Smooth muscle cell of the brain vasculature (primary cell): ENCODE data around the gene NTM.

ENCODE experiments used
- DNase-seq: peaks from one replicate; pipeline ENCODE4 v3.0.0-alpha.2; 2012; ENCODE audit warnings: low read depth, low spot score

The NTM gene

GRCh38 chr11:131859538-131860210 lies 489.3 kb downstream of the NTM start:
- DNase-seq: no peak

GRCh38 chr11:131864228-131864627 lies 493.8 kb downstream of the NTM start:
- no peak for DNase-seq

GRCh38 chr11:131865860-131866259 lies 495.4 kb downstream of the NTM start:
- DNase-seq: no peak

GRCh38 chr11:131866535-131867400 lies 496.4 kb downstream of the NTM start:
- DNase-seq: no peak

GRCh38 chr11:131867457-131868257 lies 497.2 kb downstream of the NTM start:
- peak; percentile 74 for DNase-seq

GRCh38 chr11:131868629-131869507 lies 498.5 kb downstream of the NTM start:
- no peak for DNase-seq

- DNase-seq: no peak
These were observed 499.9 kb downstream of the NTM start for GRCh38 chr11:131870305-131870704.

GRCh38 chr11:131871006-131871405 lies 500.6 kb downstream of the NTM start:
- no peak for DNase-seq

GRCh38 chr11:131874070-131874469 lies 503.7 kb downstream of the NTM start:
- no peak for DNase-seq

- DNase-seq: no peak
These were observed 505.2 kb downstream of the NTM start for GRCh38 chr11:131875611-131876010.

GRCh38 chr11:131877246-131877942 lies 507.0 kb downstream of the NTM start:
- no peak for DNase-seq

- DNase-seq: no peak
These were observed 509.9 kb downstream of the NTM start for GRCh38 chr11:131880316-131880715.

- no peak for DNase-seq
These were observed 510.6 kb downstream of the NTM start for GRCh38 chr11:131880976-131881375.

GRCh38 chr11:131883332-131883731 lies 512.9 kb downstream of the NTM start:
- no peak for DNase-seq

GRCh38 chr11:131884461-131885073 lies 514.2 kb downstream of the NTM start:
- no peak for DNase-seq

GRCh38 chr11:131885431-131885830 lies 515.0 kb downstream of the NTM start:
- DNase-seq: no peak

GRCh38 chr11:131886201-131886600 lies 515.8 kb downstream of the NTM start:
- DNase-seq: no peak

- peak; percentile 65 for DNase-seq
These were observed 517.9 kb downstream of the NTM start for GRCh38 chr11:131888230-131888855.

GRCh38 chr11:131889146-131889577 lies 518.7 kb downstream of the NTM start:
- peak; percentile 51 for DNase-seq
